Liver (tissue), 9 donors: ENCODE results near the gene ETV6. TPM values are rescaled to one million over a fixed set of nuclear protein-coding genes. Genes with fewer than 3 reads are reported as not detected.

Experiments
- DNase-seq: peaks from one replicate; pipeline ENCODE4 v3.0.0-alpha.2; 2017; ENCODE audit warnings: low spot score
- H3K27ac ChIP-seq, 2 donors: one replicate each; pipeline ENCODE4 v1.7.0; 2013; ENCODE audit warnings: inconsistent platforms in 2 of 2, low read length in 2 of 2, control low read depth in 1 of 2, low read depth in 1 of 2, mild to moderate bottlenecking in 1 of 2
- H3K27me3 ChIP-seq, 4 donors: one replicate each; pipeline versions ENCODE4 v1.6.1 to v1.7.0; 2013; ENCODE audit warnings: low read length in 3 of 4, inconsistent platforms in 1 of 4, mild to moderate bottlenecking in 1 of 4, moderate library complexity in 1 of 4; ENCODE audit not compliant: control insufficient read depth in 4 of 4, insufficient read depth in 4 of 4
- H3K36me3 ChIP-seq, 4 donors: one replicate each; pipeline versions ENCODE4 v1.6.1 to v1.7.0; 2013; ENCODE audit warnings: low read length in 3 of 4, mild to moderate bottlenecking in 3 of 4, low read depth in 1 of 4, moderate library complexity in 1 of 4; ENCODE audit not compliant: control insufficient read depth in 4 of 4, insufficient read depth in 3 of 4
- H3K4me1 ChIP-seq, 4 donors: one replicate each; pipeline versions ENCODE4 v1.6.1 to v1.7.0; 2013; ENCODE audit warnings: low read length in 3 of 4, mild to moderate bottlenecking in 3 of 4, moderate library complexity in 1 of 4; ENCODE audit not compliant: control insufficient read depth in 4 of 4, insufficient read depth in 4 of 4
- H3K4me3 ChIP-seq, 3 donors: one replicate each; pipeline versions ENCODE4 v1.6.1 to v1.7.0; 2013; ENCODE audit warnings: low read length in 3 of 3, control low read depth in 1 of 3, low read depth in 1 of 3, mild to moderate bottlenecking in 1 of 3
- H3K9ac ChIP-seq, 2 donors: one replicate each; pipeline ENCODE4 v1.7.0; 2013; ENCODE audit warnings: low read length in 2 of 2, mild to moderate bottlenecking in 2 of 2, moderate library complexity in 2 of 2, control low read depth in 1 of 2, low read depth in 1 of 2
- H3K9me3 ChIP-seq, 4 donors: one replicate each; pipeline versions ENCODE4 v1.6.1 to v1.7.0; 2013; ENCODE audit warnings: low read length in 3 of 4; ENCODE audit not compliant: control insufficient read depth in 4 of 4
- EGR1 ChIP-seq, 2 donors: IDR thresholded peaks; 2 replicates each; pipeline ENCODE4 v1.6.1; 2016 to 2018; ENCODE audit warnings: antibody characterized with exemption in 2 of 2, low read depth in 2 of 2
- FOXA1 ChIP-seq: IDR thresholded peaks from 2 replicates; pipeline ENCODE4 v1.6.1; 2016; ENCODE audit warnings: antibody characterized with exemption
- FOXA2 ChIP-seq: IDR thresholded peaks from 2 replicates; pipeline ENCODE4 v1.6.1; 2016; ENCODE audit warnings: antibody characterized with exemption
- GABPA ChIP-seq, 2 donors: IDR thresholded peaks in 1 of 2; conservative IDR thresholded peaks in 1 of 2; 2 replicates each; pipeline ENCODE4 v1.6.1; 2016; ENCODE audit warnings: antibody characterized with exemption in 2 of 2, mild to moderate bottlenecking in 1 of 2, moderate library complexity in 1 of 2
- HNF4A ChIP-seq, 2 donors: conservative IDR thresholded peaks; 2 replicates each; pipeline ENCODE4 v1.6.1; 2016; ENCODE audit warnings: antibody characterized with exemption in 2 of 2, mild to moderate bottlenecking in 2 of 2
- HNF4G ChIP-seq: IDR thresholded peaks from 2 replicates; pipeline ENCODE4 v1.6.1; 2016; ENCODE audit warnings: antibody characterized with exemption
- JUND ChIP-seq, 2 donors: IDR thresholded peaks; 2 replicates each; pipeline ENCODE4 v1.6.1; 2016; ENCODE audit warnings: antibody characterized with exemption in 2 of 2
- NR2F2 ChIP-seq: IDR thresholded peaks from 2 replicates; pipeline ENCODE4 v1.6.1; 2016; ENCODE audit warnings: antibody characterized with exemption
- RAD21 ChIP-seq, 2 donors: IDR thresholded peaks; 2 replicates each; pipeline ENCODE4 v1.6.1; 2016; ENCODE audit warnings: antibody characterized with exemption in 2 of 2, mild to moderate bottlenecking in 2 of 2
- RXRA ChIP-seq, 2 donors: IDR thresholded peaks; 2 replicates each; pipeline ENCODE4 v1.6.1; 2017 to 2018; ENCODE audit warnings: antibody characterized with exemption in 2 of 2, mild to moderate bottlenecking in 1 of 2
- SP1 ChIP-seq: IDR thresholded peaks from 2 replicates; pipeline ENCODE4 v1.6.1; 2018; ENCODE audit warnings: antibody characterized with exemption, mild to moderate bottlenecking
- TAF1 ChIP-seq: conservative IDR thresholded peaks from 2 replicates; pipeline ENCODE4 v1.6.1; 2016; ENCODE audit warnings: antibody characterized with exemption, mild to moderate bottlenecking
- YY1 ChIP-seq: IDR thresholded peaks from 2 replicates; pipeline ENCODE4 v1.6.1; 2016; ENCODE audit warnings: antibody characterized with exemption, mild to moderate bottlenecking
- WGBS: extraction: QIAGEN DNeasy Blood & Tissue Kit; methylation state at CpG from one replicate; pipeline ENCODE4 v1.1.7; 2013; 5-methylcytosine and 5-hydroxymethylcytosine counted together
- polyA plus RNA-seq, 2 donors: library from polyadenylated mRNA; stranded (reverse) in 1 of 2; unstranded in 1 of 2; fragments of 200-250 nt in 1 of 2; fragments of >200 nt in 1 of 2; fragmentation: Nextera tagmentation in 1 of 2; extraction: Ambion mirVana in 1 of 2; gene quantifications; one replicate each; pipeline versions ENCODE4 v1.2.1 to v1.2.3, GENCODE V29; 2013 to 2015
- total RNA-seq, 2 donors: library from RNA; depleted of rRNA; stranded (reverse); fragments of >200 nt; gene quantifications; one replicate each; pipeline ENCODE4 v1.2.3, GENCODE V29; 2014
- TF ChIP-seq, protein P1 (sequence below): IDR thresholded peaks from 2 replicates; pipeline ENCODE4 v1.6.1; 2016; ENCODE audit warnings: antibody characterized with exemption
- TF ChIP-seq, protein P2 (sequence below): fragments of 150-350 bp; IDR thresholded peaks from 2 replicates; pipeline ENCODE4 v1.5.1; 2017; ENCODE audit warnings: improper control_type of control experiment, low read depth, low read length; ENCODE audit not compliant: missing input control
- TF ChIP-seq, protein P3 (sequence below): IDR thresholded peaks from 2 replicates; pipeline ENCODE4 v1.6.1; 2016; ENCODE audit warnings: antibody characterized with exemption
- TF ChIP-seq, protein P4 (sequence below): IDR thresholded peaks from 2 replicates; pipeline ENCODE4 v1.6.1; 2016; ENCODE audit warnings: antibody characterized with exemption
- TF ChIP-seq, protein P5 (sequence below): IDR thresholded peaks from 2 replicates; pipeline ENCODE4 v1.6.1; 2016; ENCODE audit warnings: antibody characterized with exemption, mild to moderate bottlenecking
- donor health status: healthy.
- donor health status: healthy.
- donor health status: healthy.
- donor health status: healthy.
- donor health status: healthy.

The ETV6 gene
- total and polyA plus RNA-seq, 4 donors, result 2.0 to 6.2 (median 3.5) TPM

DNA sequence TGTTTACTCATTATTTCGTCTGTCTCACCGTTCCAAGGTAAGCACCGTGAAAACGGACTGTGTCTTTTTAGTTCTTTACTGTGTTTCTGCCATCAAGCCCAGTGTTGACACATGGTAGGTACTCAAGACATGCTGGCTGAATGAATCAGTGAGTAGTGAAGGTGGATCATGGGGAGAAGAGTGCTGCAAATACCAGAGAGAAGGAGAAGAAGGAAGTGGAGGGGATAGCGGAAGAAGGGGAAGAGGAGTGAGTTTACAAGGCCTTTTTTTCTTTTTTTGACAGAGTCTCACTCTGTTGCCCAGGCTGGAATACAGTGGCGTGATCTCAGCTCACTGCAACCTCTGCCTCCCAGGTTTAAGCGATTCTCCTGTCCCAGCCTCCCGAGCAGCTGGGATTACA is 54.6 kb downstream of the ETV6 start (continued):
- TF ChIP-seq HNF4A (conservative IDR thresholded peaks at IDR 0.05) (no peak), TAF1 (no peak), SP1 (no peak), YY1 (no peak)
- TF ChIP-seq, protein P1, sequence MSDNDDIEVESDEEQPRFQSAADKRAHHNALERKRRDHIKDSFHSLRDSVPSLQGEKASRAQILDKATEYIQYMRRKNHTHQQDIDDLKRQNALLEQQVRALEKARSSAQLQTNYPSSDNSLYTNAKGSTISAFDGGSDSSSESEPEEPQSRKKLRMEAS, result no peak

DNA sequence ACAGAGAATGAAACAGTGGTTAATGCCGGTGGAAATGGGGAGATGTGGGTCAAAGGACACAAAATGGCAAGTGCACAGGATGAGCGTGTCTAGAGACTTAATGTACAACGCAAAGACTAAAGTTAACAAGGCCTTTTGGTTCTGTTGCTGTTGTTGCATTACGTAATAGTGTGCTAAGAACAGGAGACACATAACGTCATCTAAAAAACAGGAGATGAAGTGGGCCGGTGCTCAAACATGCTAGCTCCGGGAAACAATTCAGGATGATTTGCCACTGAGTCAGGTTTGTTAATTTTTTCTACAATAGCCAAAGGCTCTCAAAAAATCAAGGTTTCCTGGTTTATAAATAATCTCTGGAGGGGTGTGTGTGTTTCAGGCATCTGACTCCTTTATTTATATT is 55.5 kb downstream of the ETV6 start:
- Histone ChIP-seq H3K27ac (peak overlapping the region in 1 of 2 donors; percentile 29), H3K9ac (no peak overlapping the region), H3K36me3 (no peaks in the 10 kb centered on the region), H3K9me3 (no peaks in the 10 kb centered on the region), H3K4me3 (no peak overlapping the region), H3K27me3 (no peaks in the 10 kb centered on the region), H3K4me1 (peaks cover 1 to 28% (median 21%) of the 10 kb centered on the region in 4 donors)
- WGBS, result 64% methylated on average over 7 of the region's 7 CpGs
- TF ChIP-seq RAD21 (IDR thresholded peaks at IDR 0.05) (no peak), TAF1 (no peak), EGR1 (IDR thresholded peaks at IDR 0.05; ENCODE audit: low read depth in 2 of 2) (no peak), YY1 (no peak), FOXA2 (no peak), HNF4G (no peak), GABPA (IDR thresholded peaks at IDR 0.05 in 1 of 2, conservative IDR thresholded peaks at IDR 0.05 in 1 of 2) (no peak), HNF4A (conservative IDR thresholded peaks at IDR 0.05) (no peak), JUND (IDR thresholded peaks at IDR 0.05) (no peak), RXRA (IDR thresholded peaks at IDR 0.05) (no peak), SP1 (no peak), FOXA1 (no peak), NR2F2 (no peak)
- TF ChIP-seq, protein P2, sequence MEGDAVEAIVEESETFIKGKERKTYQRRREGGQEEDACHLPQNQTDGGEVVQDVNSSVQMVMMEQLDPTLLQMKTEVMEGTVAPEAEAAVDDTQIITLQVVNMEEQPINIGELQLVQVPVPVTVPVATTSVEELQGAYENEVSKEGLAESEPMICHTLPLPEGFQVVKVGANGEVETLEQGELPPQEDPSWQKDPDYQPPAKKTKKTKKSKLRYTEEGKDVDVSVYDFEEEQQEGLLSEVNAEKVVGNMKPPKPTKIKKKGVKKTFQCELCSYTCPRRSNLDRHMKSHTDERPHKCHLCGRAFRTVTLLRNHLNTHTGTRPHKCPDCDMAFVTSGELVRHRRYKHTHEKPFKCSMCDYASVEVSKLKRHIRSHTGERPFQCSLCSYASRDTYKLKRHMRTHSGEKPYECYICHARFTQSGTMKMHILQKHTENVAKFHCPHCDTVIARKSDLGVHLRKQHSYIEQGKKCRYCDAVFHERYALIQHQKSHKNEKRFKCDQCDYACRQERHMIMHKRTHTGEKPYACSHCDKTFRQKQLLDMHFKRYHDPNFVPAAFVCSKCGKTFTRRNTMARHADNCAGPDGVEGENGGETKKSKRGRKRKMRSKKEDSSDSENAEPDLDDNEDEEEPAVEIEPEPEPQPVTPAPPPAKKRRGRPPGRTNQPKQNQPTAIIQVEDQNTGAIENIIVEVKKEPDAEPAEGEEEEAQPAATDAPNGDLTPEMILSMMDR, result no peak
- TF ChIP-seq, protein P1, result no peak
- TF ChIP-seq, protein P3, sequence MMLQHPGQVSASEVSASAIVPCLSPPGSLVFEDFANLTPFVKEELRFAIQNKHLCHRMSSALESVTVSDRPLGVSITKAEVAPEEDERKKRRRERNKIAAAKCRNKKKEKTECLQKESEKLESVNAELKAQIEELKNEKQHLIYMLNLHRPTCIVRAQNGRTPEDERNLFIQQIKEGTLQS, result no peak
- TF ChIP-seq, protein P4, sequence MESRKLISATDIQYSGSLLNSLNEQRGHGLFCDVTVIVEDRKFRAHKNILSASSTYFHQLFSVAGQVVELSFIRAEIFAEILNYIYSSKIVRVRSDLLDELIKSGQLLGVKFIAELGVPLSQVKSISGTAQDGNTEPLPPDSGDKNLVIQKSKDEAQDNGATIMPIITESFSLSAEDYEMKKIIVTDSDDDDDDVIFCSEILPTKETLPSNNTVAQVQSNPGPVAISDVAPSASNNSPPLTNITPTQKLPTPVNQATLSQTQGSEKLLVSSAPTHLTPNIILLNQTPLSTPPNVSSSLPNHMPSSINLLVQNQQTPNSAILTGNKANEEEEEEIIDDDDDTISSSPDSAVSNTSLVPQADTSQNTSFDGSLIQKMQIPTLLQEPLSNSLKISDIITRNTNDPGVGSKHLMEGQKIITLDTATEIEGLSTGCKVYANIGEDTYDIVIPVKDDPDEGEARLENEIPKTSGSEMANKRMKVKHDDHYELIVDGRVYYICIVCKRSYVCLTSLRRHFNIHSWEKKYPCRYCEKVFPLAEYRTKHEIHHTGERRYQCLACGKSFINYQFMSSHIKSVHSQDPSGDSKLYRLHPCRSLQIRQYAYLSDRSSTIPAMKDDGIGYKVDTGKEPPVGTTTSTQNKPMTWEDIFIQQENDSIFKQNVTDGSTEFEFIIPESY, result no peak
- TF ChIP-seq, protein P5, sequence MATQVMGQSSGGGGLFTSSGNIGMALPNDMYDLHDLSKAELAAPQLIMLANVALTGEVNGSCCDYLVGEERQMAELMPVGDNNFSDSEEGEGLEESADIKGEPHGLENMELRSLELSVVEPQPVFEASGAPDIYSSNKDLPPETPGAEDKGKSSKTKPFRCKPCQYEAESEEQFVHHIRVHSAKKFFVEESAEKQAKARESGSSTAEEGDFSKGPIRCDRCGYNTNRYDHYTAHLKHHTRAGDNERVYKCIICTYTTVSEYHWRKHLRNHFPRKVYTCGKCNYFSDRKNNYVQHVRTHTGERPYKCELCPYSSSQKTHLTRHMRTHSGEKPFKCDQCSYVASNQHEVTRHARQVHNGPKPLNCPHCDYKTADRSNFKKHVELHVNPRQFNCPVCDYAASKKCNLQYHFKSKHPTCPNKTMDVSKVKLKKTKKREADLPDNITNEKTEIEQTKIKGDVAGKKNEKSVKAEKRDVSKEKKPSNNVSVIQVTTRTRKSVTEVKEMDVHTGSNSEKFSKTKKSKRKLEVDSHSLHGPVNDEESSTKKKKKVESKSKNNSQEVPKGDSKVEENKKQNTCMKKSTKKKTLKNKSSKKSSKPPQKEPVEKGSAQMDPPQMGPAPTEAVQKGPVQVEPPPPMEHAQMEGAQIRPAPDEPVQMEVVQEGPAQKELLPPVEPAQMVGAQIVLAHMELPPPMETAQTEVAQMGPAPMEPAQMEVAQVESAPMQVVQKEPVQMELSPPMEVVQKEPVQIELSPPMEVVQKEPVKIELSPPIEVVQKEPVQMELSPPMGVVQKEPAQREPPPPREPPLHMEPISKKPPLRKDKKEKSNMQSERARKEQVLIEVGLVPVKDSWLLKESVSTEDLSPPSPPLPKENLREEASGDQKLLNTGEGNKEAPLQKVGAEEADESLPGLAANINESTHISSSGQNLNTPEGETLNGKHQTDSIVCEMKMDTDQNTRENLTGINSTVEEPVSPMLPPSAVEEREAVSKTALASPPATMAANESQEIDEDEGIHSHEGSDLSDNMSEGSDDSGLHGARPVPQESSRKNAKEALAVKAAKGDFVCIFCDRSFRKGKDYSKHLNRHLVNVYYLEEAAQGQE, result no peak
- DNase-seq, result no peak
